GM12874 (cell line): ENCODE data around the gene C6orf52.

Experiments used
- TF ChIP-seq, protein P1 (sequence below): IDR thresholded peaks from 2 replicates; pipeline ENCODE4 v1.5.1; 2011; ENCODE audit warnings: low read depth, mild to moderate bottlenecking, control low read depth, low read length, moderate library complexity; ENCODE audit not compliant: insufficient read depth

Gene C6orf52

DNA sequence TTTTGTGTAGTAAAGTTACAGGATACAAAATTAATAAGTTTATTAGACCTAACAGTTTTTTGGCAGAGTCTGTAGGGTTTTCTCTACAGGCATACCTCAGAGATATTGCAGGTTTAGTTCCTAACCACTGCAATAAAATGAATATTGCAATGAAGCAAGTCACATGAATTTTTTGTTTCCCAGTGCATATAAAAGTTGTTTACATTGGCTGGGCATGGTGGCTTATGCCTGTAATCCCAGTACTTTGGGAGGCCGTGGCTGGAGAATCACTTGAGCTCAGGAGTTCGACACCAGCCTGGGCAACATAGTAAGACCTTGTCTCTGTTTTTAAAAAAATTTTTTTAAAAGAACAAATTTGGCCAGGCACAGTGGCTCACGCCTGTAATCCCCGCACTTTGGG, 16.0 kb downstream of the C6orf52 start:
- TF ChIP-seq, protein P1, sequence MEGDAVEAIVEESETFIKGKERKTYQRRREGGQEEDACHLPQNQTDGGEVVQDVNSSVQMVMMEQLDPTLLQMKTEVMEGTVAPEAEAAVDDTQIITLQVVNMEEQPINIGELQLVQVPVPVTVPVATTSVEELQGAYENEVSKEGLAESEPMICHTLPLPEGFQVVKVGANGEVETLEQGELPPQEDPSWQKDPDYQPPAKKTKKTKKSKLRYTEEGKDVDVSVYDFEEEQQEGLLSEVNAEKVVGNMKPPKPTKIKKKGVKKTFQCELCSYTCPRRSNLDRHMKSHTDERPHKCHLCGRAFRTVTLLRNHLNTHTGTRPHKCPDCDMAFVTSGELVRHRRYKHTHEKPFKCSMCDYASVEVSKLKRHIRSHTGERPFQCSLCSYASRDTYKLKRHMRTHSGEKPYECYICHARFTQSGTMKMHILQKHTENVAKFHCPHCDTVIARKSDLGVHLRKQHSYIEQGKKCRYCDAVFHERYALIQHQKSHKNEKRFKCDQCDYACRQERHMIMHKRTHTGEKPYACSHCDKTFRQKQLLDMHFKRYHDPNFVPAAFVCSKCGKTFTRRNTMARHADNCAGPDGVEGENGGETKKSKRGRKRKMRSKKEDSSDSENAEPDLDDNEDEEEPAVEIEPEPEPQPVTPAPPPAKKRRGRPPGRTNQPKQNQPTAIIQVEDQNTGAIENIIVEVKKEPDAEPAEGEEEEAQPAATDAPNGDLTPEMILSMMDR = no peak

DNA sequence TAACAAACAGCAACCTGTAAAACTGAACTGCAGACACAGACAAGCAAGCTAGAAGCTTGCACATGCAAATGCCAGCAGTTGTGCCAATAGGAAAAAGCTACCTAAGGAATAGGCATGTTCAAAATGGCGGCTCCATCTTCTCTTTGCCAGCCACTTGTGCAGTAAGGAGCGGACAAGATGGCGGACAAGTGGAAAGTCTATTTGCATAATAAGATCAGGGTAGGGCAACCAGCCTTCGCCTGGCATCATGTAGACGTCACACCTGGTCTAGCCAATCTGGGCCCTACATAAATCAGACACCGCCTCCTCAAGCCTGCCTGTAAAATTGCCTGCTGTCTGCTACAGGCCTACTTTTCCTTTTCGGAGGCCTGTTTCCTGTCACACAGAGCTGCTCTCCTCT, 18.0 kb downstream of the C6orf52 start:
- TF ChIP-seq, protein P1 = no peak

DNA sequence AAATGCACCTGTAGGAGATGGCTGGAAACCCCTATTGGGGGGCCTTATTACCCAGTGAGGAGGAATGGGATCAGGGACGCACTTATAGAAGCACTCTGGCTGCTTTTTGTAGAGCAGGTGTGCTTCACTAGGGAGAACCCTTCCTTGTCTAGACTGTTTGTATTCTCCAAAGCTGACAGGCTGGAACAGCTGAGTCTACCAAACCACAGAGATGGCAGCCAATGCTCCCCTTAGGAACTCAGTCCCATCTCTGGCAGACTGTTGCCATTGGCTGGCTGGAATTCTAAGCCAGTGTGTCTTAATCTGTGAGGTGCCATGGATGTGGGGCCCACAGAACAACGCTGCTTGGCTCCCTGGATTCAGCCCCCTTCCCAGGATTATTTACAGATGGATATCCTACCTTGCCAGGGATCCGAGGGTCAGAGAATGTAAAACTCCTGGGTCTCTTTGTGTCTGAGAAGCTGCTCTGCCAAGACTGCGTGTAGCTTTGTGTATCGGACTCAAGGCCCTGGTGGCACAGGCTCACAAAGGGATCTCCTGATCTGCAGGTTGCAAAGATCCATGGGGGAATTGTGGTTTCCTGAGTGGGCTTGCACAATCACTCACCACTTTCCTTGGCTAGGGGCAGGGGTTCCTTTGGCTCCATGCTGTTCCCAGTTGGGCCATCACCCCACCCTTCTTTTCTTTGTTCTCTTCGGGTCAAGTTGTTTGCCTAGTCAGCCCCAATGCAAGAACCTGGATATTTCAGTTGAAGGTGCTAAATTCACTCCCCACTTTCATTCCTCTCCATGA, 26.1 kb downstream of the C6orf52 start:
- TF ChIP-seq, protein P1 = no peak

DNA sequence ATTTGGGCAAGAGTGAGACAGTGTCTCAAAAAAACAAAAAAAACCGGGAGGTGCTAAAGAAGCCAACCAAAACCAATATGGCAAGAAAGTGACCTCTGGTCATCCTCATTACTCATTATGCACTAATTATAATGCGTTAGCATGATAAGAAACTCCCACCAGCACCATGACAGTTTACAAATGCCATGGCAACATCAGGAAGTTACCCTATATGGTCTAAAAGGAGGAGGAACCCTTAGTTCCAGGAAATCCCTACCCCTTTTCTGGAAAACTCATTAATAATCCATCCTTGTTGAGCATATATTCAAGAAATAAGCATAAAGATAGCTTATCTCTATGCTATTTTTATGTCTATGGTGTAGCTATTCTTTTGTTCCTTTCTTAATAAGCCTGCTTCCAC, 31.7 kb downstream of the C6orf52 start:
- TF ChIP-seq, protein P1 = no peak

DNA sequence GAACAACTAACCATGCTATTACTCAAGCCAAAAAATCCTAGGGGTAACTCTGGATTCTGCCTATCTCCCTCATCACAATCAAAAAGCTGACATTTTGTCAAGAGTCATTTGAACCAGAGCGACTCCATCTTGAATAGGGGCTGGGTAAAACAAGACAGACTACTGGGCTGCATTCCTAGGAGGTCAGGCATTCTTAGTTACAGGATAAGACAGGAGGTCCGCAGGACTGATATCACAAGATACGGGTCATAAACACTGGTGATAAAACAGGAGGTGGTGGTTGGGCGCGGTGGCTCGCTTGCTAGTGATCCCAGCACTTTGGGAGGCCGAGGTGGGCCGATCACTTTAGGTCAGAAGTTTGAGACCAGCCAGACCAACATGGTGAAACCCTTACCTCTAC, 32.2 kb downstream of the C6orf52 start:
- TF ChIP-seq, protein P1 = no peak

DNA sequence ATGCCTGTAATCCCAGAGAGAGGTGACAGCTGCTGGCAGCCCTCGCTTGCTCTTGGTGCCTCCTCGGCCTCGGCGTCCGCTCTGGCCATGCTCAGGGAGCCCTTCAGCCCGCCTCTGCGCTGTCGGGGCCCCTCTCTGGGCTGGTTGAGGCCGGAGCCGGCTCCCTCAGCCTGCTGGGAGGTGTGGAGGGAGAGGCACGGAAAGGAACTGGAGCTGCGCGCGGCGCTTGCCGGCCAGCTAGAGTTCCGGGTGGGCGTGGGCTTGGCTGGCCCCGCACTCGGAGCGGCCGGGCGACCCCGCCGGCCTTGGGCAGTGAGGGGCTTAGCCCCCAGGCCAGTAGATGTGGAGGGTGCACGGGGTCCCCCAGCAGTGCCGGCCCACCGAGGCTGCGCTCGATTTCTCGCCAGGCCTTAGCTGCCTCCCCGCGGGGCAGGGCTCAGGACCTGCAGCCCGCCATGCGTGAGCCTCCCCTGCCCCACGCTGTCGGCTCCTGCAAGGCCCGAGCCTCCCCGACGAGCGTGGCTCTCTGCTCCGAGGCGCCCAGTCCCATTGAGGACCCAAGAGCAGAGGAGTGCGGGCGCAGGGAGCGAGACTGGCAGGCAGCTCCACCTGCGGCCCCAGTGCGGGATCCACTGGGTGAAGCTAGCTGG, 34.6 kb downstream of the C6orf52 start:
- TF ChIP-seq, protein P1 = no peak

DNA sequence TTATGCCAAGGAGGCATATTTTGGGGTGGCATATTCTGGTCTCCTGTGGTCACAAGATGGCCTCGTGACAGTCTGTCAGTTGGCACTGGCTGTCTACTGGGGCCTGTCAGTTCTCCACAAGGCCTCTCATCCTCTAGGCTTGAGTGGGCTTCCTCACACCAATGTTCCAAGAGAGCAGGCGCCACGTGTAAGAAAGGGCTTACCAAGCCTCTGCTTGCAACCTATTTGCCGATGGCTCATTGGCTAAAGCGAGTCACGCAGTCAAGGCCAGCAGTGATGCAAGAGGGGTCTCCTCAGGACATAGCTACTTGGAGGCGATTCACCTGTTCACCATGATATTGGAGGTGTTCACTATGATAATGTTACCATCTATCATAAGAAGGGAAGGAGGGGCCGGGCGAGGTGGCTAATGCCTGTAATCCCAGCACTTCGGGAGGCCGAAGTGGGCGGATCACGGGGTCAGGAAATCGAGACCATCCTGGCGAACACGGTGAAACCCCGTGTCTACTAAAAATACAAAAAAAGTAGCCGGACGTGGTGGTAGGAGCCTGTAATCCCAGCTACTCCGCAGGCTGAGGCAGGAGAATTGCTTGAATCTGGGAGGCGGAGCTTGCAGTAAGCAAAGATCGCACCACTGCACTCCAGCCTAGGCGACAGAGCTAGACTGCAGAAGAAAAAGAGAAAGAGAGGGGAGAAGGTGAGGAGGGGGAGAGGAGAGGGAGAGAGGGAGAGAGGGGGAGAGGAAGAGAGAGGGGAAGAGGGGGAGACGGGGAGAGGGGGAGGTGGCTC, 35.3 kb downstream of the C6orf52 start:
- TF ChIP-seq, protein P1 = no peak
